Measurements from ENCODE around the gene F10.

- TF ChIP-seq CTCF (IDR thresholded peaks at IDR 0.05) (no peak), POLR2A (IDR thresholded peaks at IDR 0.05) (no peak)
Measured at GRCh38 chr13:113152984-113153809, 30.6 kb downstream of the F10 start.
